ENCODE results near the gene HSD17B13. TPM values are rescaled to one million over a fixed set of nuclear protein-coding genes. Genes with fewer than 3 reads are reported as not detected.
"Not testable (repeated sequence)": the region's sequence is repeated elsewhere in the genome, so short reads cannot be mapped to it uniquely, and the experiment has no call there.

The HSD17B13 gene
- total and polyA plus RNA-seq, 4 donors: 0.15 to 3.1 (median 0.68) TPM

DNA sequence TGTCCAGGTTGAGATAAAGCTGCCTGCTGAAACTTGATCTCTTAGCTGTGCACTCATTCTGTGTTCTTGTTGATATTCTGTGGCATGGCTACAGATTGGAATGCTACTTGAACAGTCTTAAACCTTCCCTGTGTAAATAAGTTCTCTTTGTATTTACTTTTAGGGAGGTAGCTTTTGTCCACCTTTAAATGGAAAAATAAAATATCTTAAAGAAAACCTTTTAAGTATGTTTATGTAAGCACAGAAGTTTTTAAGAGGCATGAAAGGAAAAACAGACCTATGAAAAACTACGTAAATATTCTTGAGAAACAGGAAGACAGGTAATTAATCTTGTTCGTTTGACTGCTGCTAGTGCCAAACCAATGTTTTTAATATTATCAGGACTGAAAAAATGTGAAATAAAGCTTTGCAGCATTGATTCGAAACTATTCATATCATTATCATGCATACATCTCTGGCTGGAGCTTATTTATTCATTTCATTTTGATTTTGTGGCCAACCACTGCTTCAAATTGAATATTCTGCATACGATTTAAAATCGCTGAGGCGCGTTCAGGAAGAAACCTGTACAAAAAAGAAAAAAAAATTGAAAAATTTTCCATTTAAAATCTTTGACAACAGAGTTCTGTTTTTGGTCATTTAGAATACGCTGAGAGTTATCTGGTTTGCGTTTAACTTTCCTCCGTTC lies 17.8 kb downstream of the HSD17B13 start:
- no peaks in the 10 kb centered on the region for H3K9me3 ChIP-seq (ENCODE audit: control insufficient read depth in 4 of 4, insufficient read depth in 3 of 4, low read length in 3 of 4)
- no peak overlapping the region for H3K4me3 ChIP-seq
- DNase-seq (peak in 2 of 3 donors; percentile 32 to 43), ATAC-seq (ENCODE audit: insufficient read depth, low FRiP score) (peak; percentile 65)
- no peaks in the 10 kb centered on the region for H3K36me3 ChIP-seq (ENCODE audit: control insufficient read depth in 4 of 4, insufficient read depth in 4 of 4, low read length in 4 of 4)
- no peak overlapping the region for H3K27ac ChIP-seq (ENCODE audit: low read depth in 1 of 2, low read length in 1 of 2)
- H3K9ac ChIP-seq (ENCODE audit: insufficient read depth in 1 of 2, low read length in 2 of 2): peak overlapping the region in 1 of 2 donors; percentile 23
- TF ChIP-seq CTCF (IDR thresholded peaks at IDR 0.05; ENCODE audit: control extremely low read depth, extremely low read depth): no peak
- 73 to 77% methylated on average over 10 of the region's 10 CpGs for WGBS, 2 donors
- H3K27me3 ChIP-seq (ENCODE audit: control insufficient read depth in 3 of 3, insufficient read depth in 3 of 3, low read length in 2 of 3): no peaks in the 10 kb centered on the region
- peaks cover 0 to 3% (median 0%) of the 10 kb centered on the region in 5 donors for H3K4me1 ChIP-seq (ENCODE audit: control insufficient read depth in 5 of 5, insufficient read depth in 5 of 5, low read length in 5 of 5)

- peaks cover 0 to 4% (median 0%) of the 10 kb centered on the region in 5 donors for H3K4me1 ChIP-seq (ENCODE audit: control insufficient read depth in 5 of 5, insufficient read depth in 5 of 5, low read length in 5 of 5)
- H3K36me3 ChIP-seq (ENCODE audit: control insufficient read depth in 4 of 4, insufficient read depth in 4 of 4, low read length in 4 of 4): no peaks in the 10 kb centered on the region
- H3K27me3 ChIP-seq (ENCODE audit: control insufficient read depth in 3 of 3, insufficient read depth in 3 of 3, low read length in 2 of 3): no peaks in the 10 kb centered on the region
- no peak overlapping the region for H3K9ac ChIP-seq (ENCODE audit: insufficient read depth in 1 of 2, low read length in 2 of 2)
- ATAC-seq (ENCODE audit: insufficient read depth, low FRiP score) (peak; percentile 62), DNase-seq (peak in 2 of 3 donors; percentile 12 to 28)
- no peak overlapping the region for H3K4me3 ChIP-seq
- H3K27ac ChIP-seq (ENCODE audit: low read depth in 1 of 2, low read length in 1 of 2): no peak overlapping the region
- WGBS, 2 donors: 64 to 73% methylated on average over 4 of the region's 4 CpGs
- H3K9me3 ChIP-seq (ENCODE audit: control insufficient read depth in 4 of 4, insufficient read depth in 3 of 4, low read length in 3 of 4): no peaks in the 10 kb centered on the region
- no peak for TF ChIP-seq CTCF (IDR thresholded peaks at IDR 0.05; ENCODE audit: control extremely low read depth, extremely low read depth)
Observed at GRCh38 chr4:87299898-87300297, 22.8 kb downstream of the HSD17B13 start.

DNA sequence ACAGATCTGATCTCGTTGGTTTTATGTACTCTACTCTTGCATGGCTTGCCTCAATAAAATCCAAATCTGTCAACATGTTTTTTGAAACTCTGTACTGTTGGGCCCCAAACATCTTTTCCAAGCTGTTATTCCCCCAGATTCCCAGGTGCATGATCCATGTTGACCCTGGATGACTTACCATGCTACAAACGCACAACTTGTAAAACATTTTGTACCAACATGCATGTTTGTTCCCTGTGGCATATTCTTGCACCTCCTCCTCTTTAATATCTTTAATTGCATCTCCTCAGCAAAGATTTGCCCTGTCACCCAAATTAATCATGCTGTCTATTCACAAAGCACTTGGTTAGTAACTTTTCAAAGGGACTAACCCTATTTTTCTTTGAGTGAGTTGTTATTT lies 24.3 kb downstream of the HSD17B13 start:
- Histone ChIP-seq H3K9ac (ENCODE audit: insufficient read depth in 1 of 2, low read length in 2 of 2) (no peak overlapping the region), H3K4me1 (ENCODE audit: control insufficient read depth in 5 of 5, insufficient read depth in 5 of 5, low read length in 5 of 5) (peaks cover 0 to 4% (median 0%) of the 10 kb centered on the region in 5 donors), H3K27ac (ENCODE audit: low read depth in 1 of 2, low read length in 1 of 2) (no peak overlapping the region), H3K27me3 (ENCODE audit: control insufficient read depth in 3 of 3, insufficient read depth in 3 of 3, low read length in 2 of 3) (no peaks in the 10 kb centered on the region), H3K36me3 (ENCODE audit: control insufficient read depth in 4 of 4, insufficient read depth in 4 of 4, low read length in 4 of 4) (no peaks in the 10 kb centered on the region), H3K4me3 (no peak overlapping the region), H3K9me3 (ENCODE audit: control insufficient read depth in 4 of 4, insufficient read depth in 3 of 4, low read length in 3 of 4) (no peaks in the 10 kb centered on the region)
- WGBS, 2 donors: 74 to 91% methylated on average over 2 of the region's 2 CpGs
- TF ChIP-seq CTCF (IDR thresholded peaks at IDR 0.05; ENCODE audit: control extremely low read depth, extremely low read depth): no peak
- no peak for DNase-seq
- no peak for ATAC-seq (ENCODE audit: insufficient read depth, low FRiP score)

DNA sequence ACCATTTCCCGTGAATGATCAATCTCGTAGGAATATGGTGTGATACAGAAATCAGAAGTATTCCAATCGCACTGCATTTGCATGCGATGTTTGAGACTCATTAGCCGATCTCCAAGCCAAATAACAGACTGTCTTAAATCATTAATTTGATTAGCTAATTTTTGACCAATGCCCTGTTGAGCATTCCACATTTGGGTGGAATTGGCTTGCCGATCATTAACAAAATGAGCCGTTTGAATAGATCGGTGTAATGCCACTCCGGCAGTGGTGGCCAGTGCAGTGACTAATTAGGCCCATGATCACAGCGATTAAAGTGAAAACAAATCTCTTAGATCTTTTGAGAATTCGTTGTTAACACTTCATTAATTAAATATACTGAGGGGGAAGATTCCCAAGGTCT lies 27.8 kb downstream of the HSD17B13 start:
- not testable (repeated sequence) for H3K27me3 ChIP-seq (ENCODE audit: control insufficient read depth in 3 of 3, insufficient read depth in 3 of 3, low read length in 2 of 3); DNase-seq; H3K4me1 ChIP-seq (ENCODE audit: control insufficient read depth in 5 of 5, insufficient read depth in 5 of 5, low read length in 5 of 5); H3K27ac ChIP-seq (ENCODE audit: low read depth in 1 of 2, low read length in 1 of 2); H3K9me3 ChIP-seq (ENCODE audit: control insufficient read depth in 4 of 4, insufficient read depth in 3 of 4, low read length in 3 of 4); ATAC-seq (ENCODE audit: insufficient read depth, low FRiP score); H3K9ac ChIP-seq (ENCODE audit: insufficient read depth in 1 of 2, low read length in 2 of 2); H3K36me3 ChIP-seq (ENCODE audit: control insufficient read depth in 4 of 4, insufficient read depth in 4 of 4, low read length in 4 of 4); H3K4me3 ChIP-seq
- WGBS, 2 donors: 81 to 95% methylated on average over 11 of the region's 11 CpGs

DNA sequence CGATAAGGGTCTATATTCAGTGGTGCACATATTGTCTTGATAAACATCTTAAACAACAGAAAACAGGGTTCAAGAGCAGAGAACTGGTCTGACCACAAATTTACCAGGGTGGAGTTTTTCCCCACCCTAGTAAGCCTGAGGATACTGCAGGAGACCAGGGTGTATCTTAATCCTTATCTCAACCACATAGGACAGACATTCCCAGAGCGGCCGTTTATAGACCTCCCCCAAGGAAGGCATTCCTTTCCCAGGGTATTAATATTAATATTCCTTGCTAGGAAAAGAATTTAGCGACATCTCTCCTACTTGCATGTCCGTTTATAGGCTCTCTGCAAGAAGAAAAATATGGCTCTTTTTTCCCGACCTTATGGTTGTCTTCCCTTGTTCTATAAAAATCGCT lies 28.8 kb downstream of the HSD17B13 start:
- 91 to 95% methylated on average over 7 of the region's 7 CpGs for WGBS, 2 donors
- not testable (repeated sequence) for H3K27ac ChIP-seq (ENCODE audit: low read depth in 1 of 2, low read length in 1 of 2); DNase-seq; H3K4me3 ChIP-seq; ATAC-seq (ENCODE audit: insufficient read depth, low FRiP score); H3K27me3 ChIP-seq (ENCODE audit: control insufficient read depth in 3 of 3, insufficient read depth in 3 of 3, low read length in 2 of 3); H3K9me3 ChIP-seq (ENCODE audit: control insufficient read depth in 4 of 4, insufficient read depth in 3 of 4, low read length in 3 of 4); H3K36me3 ChIP-seq (ENCODE audit: control insufficient read depth in 4 of 4, insufficient read depth in 4 of 4, low read length in 4 of 4); H3K9ac ChIP-seq (ENCODE audit: insufficient read depth in 1 of 2, low read length in 2 of 2); H3K4me1 ChIP-seq (ENCODE audit: control insufficient read depth in 5 of 5, insufficient read depth in 5 of 5, low read length in 5 of 5)
